HG02610 (cell line): ENCODE measurements around the gene GALK2.

Experiments
- ATAC-seq: cut with Tn5 transposase; IDR thresholded peaks from one replicate; pipeline ENCODE4 v1.9.1; 2021; ENCODE audit warnings: mild to moderate bottlenecking, moderate library complexity; ENCODE audit not compliant: unreplicated experiment

The GALK2 gene

DNA sequence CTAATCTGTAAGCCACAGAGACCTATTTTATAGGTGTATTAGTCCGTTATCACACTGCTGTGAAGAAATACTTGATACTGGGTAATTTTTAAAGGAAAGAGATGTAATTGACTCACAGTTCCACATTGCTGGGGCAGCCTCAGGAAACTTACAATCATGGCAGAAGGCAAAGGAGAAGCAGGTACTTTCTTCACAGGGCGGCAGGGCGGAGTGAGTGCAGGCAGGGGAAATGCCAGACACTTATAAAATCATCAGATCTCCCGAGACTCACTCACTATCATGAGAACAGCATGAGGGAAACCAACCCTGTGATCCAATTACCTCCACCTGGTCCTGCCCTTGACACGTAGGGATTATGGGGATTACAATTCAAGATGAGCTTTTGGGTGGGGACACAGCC is 108.7 kb downstream of the GALK2 start:
- ATAC-seq = no peak

DNA sequence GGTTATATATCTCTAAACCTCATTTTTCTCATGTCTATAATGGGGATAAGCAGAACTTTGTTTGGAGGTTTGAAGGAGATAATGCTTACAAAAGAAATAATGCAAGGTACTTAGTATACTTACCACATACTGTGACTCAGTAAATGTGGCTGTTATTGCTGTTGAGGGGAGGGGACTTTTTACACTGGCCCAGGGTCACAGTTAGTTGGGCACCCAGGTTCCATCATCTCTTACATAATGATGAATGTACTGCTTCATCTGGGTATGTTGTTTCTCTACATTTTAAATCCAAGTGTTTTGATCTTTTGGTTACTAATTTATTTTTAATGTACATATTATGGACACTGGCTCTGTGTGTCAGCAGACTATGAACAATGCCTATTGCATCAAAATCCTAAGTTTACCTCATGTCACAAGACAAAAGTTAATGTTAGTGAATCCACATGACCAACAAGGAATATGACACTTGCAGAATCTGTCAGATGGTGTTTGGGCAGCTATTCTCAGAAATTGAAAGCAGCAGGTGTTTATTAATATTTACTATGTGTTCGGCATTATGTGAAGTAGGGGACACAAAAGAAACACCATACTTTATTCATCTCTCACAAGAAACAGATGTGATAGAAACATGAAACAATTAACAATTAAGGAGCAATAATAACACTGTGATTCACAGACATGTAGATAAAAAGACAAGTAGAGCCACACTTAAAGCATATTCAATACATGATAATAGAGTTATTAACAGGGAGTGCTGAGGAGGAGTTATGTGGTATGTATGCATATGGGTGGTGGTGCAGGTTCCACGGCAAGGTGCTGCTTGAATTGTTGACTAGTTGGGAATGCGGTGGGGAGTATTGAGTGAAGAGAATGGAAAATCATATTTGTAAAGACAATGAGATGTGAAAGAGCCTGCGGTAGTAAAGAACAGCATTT is 109.7 kb downstream of the GALK2 start:
- no peak for ATAC-seq

DNA sequence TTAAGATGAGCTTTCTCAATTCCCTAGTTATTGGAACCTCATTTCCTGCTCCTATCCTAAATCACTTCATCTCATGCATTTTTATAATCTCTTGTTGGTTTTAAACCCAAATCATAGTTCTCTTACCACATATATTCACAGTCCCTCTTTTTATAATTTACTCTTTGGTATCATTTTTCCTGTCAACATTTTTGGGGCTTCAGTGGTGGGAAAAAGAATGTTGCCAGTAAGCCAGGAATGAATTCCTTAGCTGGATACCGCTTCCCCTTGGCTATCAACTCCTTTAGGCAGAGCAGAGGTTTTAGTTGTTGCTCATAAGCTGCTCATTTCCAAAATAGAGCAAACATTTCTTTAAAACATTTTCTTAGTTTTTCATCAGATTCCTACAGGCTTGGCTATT is 112.3 kb downstream of the GALK2 start:
- ATAC-seq = no peak

DNA sequence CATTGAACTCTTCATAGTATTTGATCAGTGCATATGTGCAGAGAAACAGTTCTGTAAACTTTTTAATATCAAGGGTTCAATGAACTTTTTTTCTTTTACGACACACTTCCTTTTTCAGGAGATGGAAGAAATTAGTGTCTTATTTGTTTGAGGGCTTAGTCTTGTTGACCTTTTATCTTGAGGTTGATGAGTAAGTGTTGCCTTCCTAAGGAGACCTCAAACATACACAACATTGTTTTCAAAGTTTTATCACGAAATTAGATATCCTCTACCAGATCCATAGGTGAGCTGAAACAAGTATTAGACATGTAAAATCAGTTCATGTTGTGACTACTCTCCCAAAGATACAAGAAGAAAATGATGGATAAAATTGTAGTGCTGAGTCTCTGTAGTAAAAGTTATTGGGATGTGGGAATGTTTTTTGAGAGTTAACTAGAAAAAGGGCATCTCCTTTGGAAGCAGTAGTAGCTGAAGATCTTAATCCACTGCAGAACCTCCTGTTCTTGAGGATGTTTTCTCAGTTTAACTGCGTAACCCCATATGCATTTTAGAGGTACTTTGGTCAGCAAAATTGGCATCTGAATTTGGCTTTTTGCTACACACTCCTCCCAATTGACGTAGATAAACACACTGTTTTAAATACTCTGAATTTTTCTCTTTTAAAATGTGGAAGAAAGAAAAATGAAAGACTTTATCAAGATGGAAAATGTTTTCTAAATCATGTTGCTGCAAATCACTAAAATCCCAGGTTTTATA is 116.8 kb downstream of the GALK2 start:
- ATAC-seq = no peak

DNA sequence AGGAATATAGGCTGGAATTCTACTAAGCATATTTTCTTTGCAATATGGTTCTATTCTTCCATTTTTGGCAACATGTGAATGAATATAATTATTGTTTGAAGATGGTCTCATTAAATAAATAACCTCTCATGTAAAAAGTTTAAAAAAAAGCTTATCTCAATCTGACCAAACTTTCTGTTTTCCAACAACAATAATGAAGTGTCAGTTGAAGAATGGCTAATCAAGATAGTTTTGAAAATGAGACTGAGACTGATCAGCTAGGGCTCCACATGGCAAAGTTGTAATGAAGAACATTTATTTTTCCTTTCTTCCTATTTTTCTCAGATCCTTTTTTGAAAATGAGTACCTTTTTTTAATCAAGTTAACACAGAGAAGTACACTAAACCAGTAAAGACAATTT is 117.4 kb downstream of the GALK2 start:
- no peak for ATAC-seq

DNA sequence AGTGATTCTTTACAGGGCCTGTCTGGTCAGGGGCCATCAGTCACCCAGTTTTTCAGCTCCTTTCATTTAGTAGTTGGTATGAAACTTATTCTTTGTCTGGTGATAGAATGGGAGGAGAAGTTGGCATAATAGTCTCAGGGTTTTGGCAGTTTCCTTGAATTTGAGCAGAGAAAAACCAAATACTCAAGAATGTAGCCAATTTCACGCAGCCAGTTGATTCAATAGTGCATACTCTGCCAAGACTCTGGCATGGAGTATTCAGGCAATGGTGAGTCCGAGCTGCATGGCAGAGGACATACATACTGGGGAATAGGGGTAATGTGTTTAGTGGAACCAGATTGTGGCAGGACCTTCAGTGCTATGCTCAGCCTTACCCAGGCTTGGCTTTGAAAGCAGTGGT is 118.3 kb downstream of the GALK2 start:
- no peak for ATAC-seq

DNA sequence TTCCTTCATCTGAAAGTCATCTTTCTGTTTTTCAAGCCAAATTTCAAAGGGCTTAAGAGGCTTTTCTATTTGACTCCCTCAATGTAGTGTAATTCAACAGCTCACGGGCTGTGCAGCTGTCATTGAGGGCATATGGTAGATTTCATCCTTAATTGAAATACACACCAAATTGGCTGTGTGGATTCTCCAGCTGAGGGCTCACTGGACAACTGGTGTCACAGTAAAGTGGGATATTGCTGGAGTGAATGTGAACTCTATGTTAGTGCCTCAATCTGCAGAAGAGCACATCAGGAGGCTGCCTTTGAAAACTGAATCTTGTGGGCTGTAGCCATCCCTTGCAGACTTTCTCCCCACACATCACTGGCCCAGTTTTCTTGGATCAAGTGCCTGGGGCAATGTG is 120.1 kb downstream of the GALK2 start:
- ATAC-seq = no peak

DNA sequence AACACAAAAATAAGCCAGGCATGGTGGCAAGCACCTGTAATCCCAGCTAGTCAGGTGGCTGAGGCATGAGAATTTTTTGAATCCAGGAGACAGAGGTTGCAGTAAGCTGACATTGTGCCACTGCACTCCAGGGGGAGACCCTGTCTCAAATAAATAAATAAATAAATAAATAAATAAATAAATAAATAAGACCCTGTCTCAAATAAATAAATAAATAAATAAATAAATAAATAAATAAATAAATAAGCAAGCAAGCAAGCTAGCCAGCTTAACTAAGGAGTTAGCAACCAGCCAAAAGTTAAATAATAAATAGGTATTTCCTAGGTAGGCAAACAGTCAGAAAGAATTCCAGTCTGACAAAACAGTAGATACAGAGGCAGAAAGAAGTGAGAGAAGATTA is 123.9 kb downstream of the GALK2 start:
- no peak for ATAC-seq

DNA sequence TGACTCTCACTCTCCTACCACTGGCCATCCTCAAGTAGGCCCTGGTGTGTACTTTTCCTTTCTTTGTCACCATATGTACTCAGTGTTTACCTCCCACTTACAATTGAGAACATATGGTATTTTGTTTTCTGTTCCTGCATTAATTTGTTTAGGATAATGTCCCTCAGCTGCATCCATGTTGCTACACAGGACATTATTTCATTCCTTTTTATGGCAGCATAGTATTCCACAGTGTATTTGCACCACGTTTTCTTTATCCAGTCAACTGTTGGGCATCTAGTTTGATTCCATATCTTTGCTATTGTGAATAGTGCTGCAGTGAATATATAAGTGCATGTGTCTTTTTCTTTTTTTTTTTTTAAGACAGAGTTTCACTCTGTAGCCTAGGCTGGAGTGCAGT is 126.2 kb downstream of the GALK2 start:
- ATAC-seq = no peak

DNA sequence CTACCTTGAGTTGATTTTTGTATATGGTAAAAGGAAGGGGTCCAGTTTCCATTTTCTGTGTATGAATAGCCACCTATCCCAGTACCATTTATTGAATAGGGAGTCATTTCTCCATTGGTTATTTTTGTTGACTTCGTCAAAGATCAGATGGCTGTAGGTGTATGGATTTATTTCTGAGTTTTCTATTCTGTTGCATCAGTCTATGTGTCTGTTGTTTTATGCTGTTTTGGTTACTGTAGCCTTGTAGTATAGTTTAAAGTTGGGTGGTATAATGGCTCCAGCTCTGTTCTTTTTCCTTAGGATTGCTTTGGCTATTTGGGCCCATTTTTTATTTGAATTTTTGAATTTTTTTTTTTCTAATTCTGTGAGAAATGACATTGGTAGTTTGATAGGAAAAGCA is 127.5 kb downstream of the GALK2 start:
- no peak for ATAC-seq

DNA sequence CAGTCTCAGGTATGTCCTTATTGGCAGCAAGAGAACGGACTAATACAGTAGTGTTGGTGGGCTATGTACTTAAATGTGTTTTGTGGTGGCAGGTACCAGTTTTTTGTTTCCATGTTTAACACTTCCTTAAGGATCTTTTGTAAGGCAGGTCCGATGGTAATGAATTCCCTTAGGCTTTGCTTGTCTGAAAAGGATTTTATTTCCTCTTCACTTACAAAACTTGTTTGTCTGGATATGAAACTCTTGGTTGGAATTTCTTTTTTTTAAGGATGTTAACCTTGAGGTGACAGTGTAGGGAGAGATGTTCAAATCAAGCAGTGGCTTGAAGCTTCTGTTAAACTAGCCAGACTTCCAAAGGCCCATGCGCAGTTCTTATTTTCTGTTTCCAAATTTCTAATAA is 130.8 kb downstream of the GALK2 start:
- ATAC-seq = no peak

DNA sequence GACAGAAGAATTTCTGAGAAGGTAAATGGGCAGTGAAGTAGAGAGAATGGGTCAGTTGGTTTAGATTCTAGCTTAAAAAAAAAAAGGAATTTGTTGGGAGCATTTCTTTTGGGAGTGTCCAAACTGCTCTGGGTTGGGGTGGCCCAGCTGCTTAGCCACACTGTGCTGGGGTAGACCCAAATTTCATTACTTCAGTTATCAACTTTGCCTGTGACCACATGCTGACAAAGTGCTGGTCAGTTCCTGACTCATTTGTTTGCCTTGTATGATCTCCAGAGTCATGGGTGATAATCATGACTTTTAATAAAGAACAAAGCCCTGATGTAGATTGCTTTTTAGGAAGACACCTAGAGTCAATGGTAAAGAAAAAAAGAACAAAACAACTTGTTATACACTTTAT is 131.5 kb downstream of the GALK2 start:
- ATAC-seq = no peak

DNA sequence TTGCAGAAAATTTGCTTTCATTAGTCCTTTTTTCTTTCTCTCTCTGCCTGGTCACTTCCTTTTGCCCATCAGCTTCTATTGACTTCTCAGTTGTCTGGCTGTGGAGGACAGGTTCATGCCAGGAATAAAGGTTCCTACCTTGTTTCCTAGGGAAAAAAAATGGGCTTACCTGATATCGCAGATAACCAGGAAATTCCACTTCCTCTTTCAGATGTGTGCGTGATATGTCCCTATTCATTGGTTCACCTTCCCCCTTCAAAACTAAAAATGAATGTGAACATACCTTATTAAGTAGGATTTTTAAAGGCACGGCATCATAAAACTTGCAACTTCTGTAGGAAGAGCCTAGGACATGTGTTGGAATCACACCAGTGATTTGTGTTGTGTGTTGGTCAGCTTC is 133.0 kb downstream of the GALK2 start:
- ATAC-seq = no peak

DNA sequence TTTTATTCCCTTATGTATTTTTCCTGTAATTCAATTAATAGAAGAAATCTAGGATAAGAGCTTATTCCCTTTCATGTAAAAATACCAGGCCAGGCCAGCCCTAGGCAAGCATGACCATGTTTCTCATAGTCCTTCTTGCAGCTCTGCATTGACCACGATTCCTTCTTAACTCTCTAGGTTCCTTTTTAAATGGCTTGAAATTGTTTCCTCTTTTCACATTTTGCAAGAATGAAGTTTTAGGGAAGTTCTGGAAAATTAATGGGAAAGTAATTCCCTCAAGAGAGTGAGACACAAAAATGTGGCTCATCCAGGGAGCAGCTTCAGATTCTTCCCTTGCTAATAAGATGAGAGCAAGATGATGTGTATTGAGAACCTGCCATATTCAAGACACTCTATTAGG is 136.5 kb downstream of the GALK2 start:
- ATAC-seq = no peak

DNA sequence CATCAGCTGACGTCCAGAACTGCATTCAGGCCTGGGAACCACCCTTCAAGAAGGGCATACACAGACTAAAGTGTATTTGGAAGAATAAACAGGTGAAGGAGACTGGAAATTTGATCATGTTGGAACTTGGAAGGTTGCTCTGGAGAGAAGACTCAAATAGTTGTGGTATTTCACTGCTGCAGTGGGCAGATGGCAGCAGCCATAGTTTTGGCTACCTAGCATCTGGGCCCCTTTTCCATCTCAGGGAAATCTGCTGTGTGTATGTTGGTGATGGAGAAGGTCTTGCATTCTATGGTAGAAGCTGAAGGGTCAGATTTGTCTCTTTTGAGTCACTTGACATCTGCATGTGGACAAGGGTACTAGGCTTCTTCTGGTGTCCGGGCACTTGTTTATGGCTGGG is 138.6 kb downstream of the GALK2 start:
- ATAC-seq = no peak

DNA sequence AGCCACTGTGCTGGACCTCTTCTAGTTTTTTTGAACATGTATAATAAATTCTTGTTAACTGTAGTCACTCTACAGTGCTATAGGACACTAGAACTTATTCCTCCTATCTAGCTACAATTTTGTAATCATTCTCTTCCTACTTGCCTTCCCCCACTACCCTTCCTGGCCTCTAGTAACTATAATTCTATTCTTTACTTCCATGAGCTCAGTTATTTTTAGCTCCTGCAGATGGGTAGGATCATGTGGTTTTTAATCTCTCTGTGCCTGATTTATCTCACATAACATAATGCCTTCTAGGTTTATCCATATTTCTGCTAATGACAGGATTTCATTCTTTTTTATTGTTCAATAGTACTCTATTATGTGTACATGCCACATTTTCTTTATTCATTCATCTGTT is 139.8 kb downstream of the GALK2 start:
- ATAC-seq = no peak

DNA sequence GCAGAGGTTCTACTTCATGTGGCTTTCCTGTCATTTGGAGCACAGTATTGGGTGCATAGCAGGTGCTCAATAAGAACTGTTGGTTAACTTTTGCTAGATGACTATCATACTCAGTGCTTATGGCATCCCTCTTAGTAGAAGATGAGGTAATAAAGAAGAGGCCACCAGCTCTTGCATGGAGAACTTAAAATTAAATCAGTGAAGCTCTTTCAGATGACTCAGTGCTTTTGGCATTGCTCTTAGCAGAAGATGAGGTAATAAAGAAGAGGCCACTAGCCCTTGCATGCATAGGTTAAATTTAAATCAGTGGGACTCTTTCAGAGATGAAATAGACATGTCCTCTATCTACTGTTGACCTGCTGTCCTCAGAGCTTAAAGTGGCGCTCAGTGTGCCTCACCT is 143.6 kb downstream of the GALK2 start:
- no peak for ATAC-seq

DNA sequence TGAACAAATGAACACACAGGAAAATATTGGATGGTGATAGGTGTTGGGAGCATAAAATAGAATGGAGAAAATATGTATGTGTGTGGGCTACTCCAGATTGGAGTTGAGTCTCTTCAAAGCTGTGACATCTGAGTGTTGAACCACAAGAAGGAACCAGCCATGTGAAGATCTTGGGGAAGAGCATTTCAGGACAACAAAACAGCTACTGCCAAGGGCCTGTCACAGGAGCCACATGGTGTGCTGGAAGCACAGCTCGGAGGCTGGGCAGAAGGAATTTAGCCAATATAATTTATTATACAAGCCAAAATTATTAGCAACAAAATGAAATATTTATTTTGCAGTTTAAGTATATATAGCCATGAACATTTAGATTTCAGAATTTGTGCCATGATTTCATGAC is 144.7 kb downstream of the GALK2 start:
- ATAC-seq = no peak

DNA sequence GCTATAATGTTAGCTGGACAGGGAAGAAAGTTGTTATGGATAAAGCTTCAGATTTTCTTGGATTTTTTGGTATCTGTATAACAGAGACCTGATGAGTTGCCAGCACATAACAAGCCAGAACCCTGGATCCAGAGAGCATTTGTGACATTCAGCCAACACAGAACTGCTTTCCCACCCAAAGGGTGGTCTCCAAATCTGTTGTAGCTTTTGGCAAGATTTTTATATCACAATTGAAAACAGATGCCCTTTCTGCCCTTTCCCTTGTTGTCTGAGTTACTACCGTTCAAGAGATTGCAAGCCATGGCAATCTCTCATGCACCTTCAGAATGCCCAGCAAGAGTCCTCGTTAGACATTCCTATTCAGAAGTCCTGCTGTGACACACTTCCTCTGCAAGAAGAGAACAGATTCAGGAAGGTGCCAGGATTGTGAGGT is 145.4 kb downstream of the GALK2 start:
- no peak for ATAC-seq

DNA sequence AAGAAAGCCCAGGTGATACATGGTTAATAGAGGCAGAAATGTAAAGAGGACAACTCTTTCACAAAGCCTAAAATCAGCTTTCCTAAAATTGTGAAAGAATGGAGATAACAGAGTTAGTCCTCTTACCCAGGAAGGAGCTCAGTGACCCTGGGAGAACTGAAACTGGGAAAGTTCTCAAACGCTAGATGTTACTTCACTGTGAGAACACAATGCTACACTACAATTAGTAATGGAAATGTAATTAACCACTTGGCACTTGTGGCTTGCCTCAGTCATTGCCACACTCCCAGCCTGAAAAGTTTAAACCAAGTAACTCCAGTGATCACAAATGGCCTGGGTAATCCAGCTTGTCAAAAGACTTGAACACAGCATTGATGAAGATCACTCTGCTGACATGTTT is 150.3 kb downstream of the GALK2 start:
- ATAC-seq = no peak

DNA sequence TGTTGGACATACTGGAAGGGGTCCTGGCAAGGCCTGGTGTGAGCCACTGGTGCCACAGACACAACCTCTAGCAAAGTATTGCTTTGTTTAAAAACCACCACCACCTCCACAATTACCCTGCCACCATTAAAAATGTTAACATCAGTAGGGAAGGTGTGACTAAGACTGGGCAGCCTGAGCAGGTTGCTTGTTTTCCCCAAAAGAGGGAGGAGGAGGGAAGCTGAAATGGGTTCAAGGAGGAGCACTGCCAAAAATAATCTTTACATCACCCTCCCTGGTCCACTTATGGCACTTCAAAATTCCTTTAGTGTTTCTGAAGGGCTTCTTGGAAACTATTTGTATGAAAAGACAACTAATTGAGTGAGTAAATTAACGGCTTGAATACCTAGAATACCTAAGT is 153.2 kb downstream of the GALK2 start:
- ATAC-seq = no peak

DNA sequence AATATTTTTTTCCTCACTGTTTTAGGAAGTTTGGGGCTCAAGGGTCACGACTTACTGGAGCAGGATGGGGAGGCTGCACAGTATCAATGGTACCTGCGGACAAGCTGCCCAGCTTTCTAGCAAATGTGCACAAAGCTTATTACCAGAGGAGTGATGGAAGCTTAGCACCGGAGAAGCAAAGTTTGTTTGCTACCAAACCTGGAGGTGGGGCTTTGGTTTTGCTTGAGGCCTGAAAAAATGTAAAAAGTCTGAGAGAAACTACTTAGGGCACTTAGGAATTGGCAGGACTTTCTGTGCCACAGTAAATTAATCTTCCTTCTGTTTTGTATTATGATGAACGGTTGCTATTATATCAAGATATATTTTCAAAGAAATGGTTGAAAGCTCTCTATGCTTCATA is 157.9 kb downstream of the GALK2 start:
- no peak for ATAC-seq
